HFFc6 (cell line): ENCODE data around the gene LBX2. TPM values are rescaled to one million over a fixed set of nuclear protein-coding genes. Genes with fewer than 3 reads are reported as not detected.

ENCODE experiments used
- DNase-seq: peaks from one replicate; pipeline ENCODE4 v3.0.0-alpha.2; 2018
- H3K27ac Mint-ChIP-seq: 2 replicates; pipeline ENCODE4 v1.8.0; 2020; ENCODE audit warnings: mild to moderate bottlenecking, mixed read lengths
- H3K27me3 Mint-ChIP-seq: 2 replicates; pipeline ENCODE4 v1.8.0; 2021; ENCODE audit warnings: mild to moderate bottlenecking, moderate library complexity, mixed read lengths; ENCODE audit not compliant: insufficient read depth
- H3K36me3 Mint-ChIP-seq: 2 replicates; pipeline ENCODE4 v1.8.0; 2021; ENCODE audit warnings: low read depth, mixed read lengths
- H3K4me1 Mint-ChIP-seq: 2 replicates; pipeline ENCODE4 v1.8.0; 2020; ENCODE audit warnings: low read depth, mixed read lengths
- H3K4me3 Mint-ChIP-seq: 2 replicates; pipeline ENCODE4 v1.8.0; 2020; ENCODE audit warnings: mild to moderate bottlenecking, moderate library complexity, mixed read lengths
- H3K9me3 Mint-ChIP-seq: 2 replicates; pipeline ENCODE4 v1.8.0; 2020; ENCODE audit warnings: mild to moderate bottlenecking, mixed read lengths
- CTCF ChIP-seq: fragments of 200-600 bp; sonication (generic); IDR thresholded peaks from 2 replicates; pipeline ENCODE4 v1.5.0; 2021; ENCODE audit warnings: antibody characterized with exemption, mild to moderate bottlenecking
- total RNA-seq, 6 experiments: library from RNA; stranded (reverse); fragmentation: NEBNext Ultra II Directional; extraction: Animal tissue kit (Norgen Biotek cat#: 25700); gene quantifications; 2 replicates in 1 of 6; 3 replicates in 5 of 6; pipeline ENCODE4 v1.2.3, GENCODE V29; 2021

LBX2 gene
- total RNA-seq, 6 experiments from 2014 or later: 0.21 to 1.8 (median 1.2) TPM

DNA sequence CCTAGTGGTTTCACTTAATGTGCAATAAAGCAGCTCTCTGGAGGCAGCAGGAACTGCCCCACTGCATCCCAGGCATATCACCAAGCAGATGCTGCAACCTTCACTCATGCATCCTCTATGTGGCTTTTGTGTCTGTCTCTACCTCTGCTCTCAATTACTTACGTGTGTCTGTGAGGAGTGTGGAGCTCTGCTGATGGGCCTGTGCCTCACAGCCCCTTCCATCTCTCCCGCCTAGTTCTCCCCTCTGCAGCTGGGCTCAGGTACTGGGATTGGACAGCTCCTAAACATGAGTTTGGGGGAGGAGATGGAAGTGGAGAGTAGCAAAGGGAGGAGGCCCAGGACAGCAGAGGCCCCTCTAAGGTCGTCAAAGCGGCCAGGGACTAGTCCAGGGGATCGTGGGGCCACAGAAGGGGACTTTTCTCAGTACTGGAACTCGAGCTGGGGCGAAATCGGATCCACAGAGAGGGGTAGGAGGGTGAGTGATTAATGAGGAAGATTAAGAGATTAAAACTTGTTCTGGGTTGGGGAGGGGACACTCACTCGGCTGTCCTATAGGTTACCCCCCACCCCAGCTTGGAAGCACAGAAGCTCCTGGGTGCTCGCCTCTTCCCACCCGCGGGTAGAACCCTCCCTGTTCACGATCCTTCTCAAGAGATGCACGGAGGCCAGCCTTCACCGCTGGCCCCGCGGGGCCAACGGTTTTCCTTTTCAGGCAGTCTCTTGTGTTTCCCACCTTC lies 2.1 kb upstream of the LBX2 start:
- peaks cover 17% of the 10 kb centered on the region for H3K27me3 Mint-ChIP-seq
- no peak for TF ChIP-seq CTCF
- no peak for DNase-seq
- H3K4me3 Mint-ChIP-seq: peak overlapping the region; percentile 84; the same call in 1 of the 2 replicates
- no peaks in the 10 kb centered on the region for H3K9me3 Mint-ChIP-seq
- peaks cover 50% of the 10 kb centered on the region for H3K4me1 Mint-ChIP-seq
- H3K36me3 Mint-ChIP-seq: peaks cover 18% of the 10 kb centered on the region
- H3K27ac Mint-ChIP-seq: no peak overlapping the region

- Mint-ChIP-seq H3K4me1 (peaks cover 42% of the 10 kb centered on the region), H3K27me3 (peaks cover 17% of the 10 kb centered on the region)
Observed at GRCh38 chr2:74500578-74500946, 1.2 kb upstream of the LBX2 start.

DNA sequence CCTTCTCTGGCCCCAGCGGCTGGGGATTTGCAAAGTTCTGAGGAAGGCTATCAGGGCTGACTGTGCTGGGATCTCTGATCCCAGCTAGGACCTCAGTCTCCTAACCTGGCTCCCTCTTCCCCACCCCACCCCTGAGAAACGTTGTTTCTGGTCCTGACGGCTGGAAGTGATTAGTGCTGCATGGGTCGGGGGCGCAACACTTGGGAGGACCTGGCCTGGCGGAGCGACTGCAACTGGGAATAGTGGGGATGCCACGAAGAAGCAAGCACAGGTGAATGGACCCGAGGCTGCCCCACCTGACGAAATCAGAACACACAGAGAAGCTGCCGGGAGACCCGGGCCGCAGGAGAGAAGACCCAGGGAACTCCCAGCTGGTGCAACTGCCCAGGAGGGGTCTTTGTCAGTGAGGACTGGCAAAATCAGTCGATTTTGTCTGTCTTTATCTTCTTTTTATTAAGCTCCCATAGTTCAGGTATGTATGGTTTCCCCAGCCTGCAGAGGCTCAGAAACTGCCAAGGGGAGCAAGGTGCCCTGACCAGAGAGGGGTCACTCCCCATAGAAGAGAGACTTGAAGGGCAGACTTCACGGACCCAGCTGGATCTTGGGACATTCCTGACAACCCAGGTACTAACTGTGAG lies 656 bp upstream of the LBX2 start:
- Mint-ChIP-seq H3K9me3 (no peaks in the 10 kb centered on the region), H3K4me1 (peaks cover 37% of the 10 kb centered on the region), H3K4me3 (peak overlapping the region; percentile 88; the same call in 1 of the 2 replicates), H3K27me3 (peaks cover 19% of the 10 kb centered on the region), H3K27ac (no peak overlapping the region), H3K36me3 (peaks cover 12% of the 10 kb centered on the region)
- no peak for DNase-seq
- TF ChIP-seq CTCF: no peak

More at GRCh38 chr2:74500578-74500946, 1.2 kb upstream of the LBX2 start:
- no peaks in the 10 kb centered on the region for H3K9me3 Mint-ChIP-seq
- H3K4me3 Mint-ChIP-seq: no peak overlapping the region
- H3K27ac Mint-ChIP-seq: no peak overlapping the region
- H3K36me3 Mint-ChIP-seq: peaks cover 15% of the 10 kb centered on the region
- no peak for DNase-seq
- no peak for TF ChIP-seq CTCF

GRCh38 chr2:74498500-74499266 lies 720 bp downstream of the LBX2 start:
- H3K27me3 Mint-ChIP-seq: peaks cover 19% of the 10 kb centered on the region
- TF ChIP-seq CTCF: no peak

DNA sequence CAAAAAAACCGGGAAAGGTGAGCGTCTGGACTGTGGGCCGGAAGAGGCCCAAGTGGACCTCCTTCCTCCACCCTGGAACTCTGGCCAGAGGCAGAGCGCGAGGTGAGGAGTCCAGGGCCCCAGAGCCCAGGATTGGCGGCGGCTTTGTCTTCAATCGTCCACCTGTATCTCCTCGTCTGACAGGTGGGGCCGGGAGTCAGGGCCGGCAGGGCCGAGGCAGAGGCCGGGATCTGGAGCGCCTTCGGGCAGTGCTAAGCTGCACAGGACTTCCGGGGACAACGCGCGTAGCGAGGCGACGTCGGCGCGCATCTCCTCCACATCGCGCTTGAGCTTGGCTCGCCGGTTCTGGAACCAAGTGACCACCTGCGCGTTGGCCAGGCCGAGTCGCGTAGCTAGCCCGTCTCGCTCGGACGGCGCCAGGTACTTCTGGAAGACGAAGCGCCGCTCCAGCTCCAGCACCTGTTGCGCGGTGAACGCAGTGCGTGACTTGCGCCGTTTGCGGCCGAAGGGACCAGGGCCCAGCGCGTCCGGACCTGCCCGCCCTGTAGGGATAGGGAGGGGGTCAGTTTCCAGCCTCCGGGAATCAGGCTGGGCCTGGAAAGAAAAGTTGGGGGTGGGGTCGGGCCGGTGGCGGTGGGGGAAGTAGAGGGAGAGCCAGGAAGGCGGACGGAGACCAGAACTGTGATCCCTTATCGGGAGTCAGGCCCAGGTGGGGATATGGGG lies 1.5 kb downstream of the LBX2 start:
- H3K27ac Mint-ChIP-seq: no peak overlapping the region

More at GRCh38 chr2:74498500-74499266, 720 bp downstream of the LBX2 start:
- peak overlapping the region; percentile 88 for H3K4me3 Mint-ChIP-seq
- 0 out of 2 replicates have a peak overlapping the region, but pooled peaks have one; percentile 37 for H3K27ac Mint-ChIP-seq
- no peaks in the 10 kb centered on the region for H3K9me3 Mint-ChIP-seq
- H3K4me1 Mint-ChIP-seq: peaks cover 30% of the 10 kb centered on the region
- DNase-seq: no peak
- peaks cover 8% of the 10 kb centered on the region for H3K36me3 Mint-ChIP-seq

More for the DNA sequence above, 1.5 kb downstream of the LBX2 start:
- H3K4me1 Mint-ChIP-seq: peaks cover 31% of the 10 kb centered on the region
- no peak for DNase-seq
- H3K9me3 Mint-ChIP-seq: no peaks in the 10 kb centered on the region
- no peak for TF ChIP-seq CTCF
- H3K27me3 Mint-ChIP-seq: peaks cover 17% of the 10 kb centered on the region
- peaks cover 13% of the 10 kb centered on the region for H3K36me3 Mint-ChIP-seq
- peak overlapping the region; percentile 88 for H3K4me3 Mint-ChIP-seq
